ENCODE data around the gene CSTB.

- TF ChIP-seq CTCF (IDR thresholded peaks at IDR 0.05): no peak
- TF ChIP-seq POLR2A (IDR thresholded peaks at IDR 0.05): no peak
Measured at GRCh38 chr21:43825242-43825935, 49.3 kb upstream of the CSTB start.

Measured in esophagus squamous epithelium (tissue), 4 donors.